ENCODE measurements around the gene COX6A1.

DNA sequence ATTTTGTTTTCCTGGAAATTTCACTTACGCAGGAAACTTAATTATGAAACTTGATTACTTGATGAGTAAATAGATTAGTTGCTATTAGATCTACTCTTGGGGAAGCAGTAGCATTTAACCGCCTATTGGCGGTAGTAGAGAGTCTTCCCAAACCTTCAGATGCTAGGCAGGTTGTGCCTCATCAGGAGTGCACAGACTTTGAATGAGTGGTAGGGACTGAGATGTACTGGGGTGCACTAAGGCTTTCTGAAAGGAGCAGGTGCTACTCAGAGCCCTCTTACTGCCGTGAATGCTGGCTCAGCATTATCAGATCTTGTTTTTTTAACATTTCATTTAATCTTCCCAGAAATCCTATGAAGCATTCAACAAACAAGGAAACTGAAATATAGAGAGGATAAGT is 16.1 kb downstream of the COX6A1 start:
- TF ChIP-seq, protein P1, sequence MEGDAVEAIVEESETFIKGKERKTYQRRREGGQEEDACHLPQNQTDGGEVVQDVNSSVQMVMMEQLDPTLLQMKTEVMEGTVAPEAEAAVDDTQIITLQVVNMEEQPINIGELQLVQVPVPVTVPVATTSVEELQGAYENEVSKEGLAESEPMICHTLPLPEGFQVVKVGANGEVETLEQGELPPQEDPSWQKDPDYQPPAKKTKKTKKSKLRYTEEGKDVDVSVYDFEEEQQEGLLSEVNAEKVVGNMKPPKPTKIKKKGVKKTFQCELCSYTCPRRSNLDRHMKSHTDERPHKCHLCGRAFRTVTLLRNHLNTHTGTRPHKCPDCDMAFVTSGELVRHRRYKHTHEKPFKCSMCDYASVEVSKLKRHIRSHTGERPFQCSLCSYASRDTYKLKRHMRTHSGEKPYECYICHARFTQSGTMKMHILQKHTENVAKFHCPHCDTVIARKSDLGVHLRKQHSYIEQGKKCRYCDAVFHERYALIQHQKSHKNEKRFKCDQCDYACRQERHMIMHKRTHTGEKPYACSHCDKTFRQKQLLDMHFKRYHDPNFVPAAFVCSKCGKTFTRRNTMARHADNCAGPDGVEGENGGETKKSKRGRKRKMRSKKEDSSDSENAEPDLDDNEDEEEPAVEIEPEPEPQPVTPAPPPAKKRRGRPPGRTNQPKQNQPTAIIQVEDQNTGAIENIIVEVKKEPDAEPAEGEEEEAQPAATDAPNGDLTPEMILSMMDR (IDR thresholded peaks at IDR 0.05), result peak in 2 of 4 experiments; percentile 23 to 36
- TF ChIP-seq POLR2A (IDR thresholded peaks at IDR 0.05), result no peak

All from uterus (tissue), 2 donors.